ENCODE data around the gene LLGL2.
A peak's percentile ranks its signal among the peaks of the same experiment; 100 is the strongest.
"Not testable (repeated sequence)": the region's sequence is repeated elsewhere in the genome, so short reads cannot be mapped to it uniquely, and the experiment has no call there.

The LLGL2 gene, protein sequence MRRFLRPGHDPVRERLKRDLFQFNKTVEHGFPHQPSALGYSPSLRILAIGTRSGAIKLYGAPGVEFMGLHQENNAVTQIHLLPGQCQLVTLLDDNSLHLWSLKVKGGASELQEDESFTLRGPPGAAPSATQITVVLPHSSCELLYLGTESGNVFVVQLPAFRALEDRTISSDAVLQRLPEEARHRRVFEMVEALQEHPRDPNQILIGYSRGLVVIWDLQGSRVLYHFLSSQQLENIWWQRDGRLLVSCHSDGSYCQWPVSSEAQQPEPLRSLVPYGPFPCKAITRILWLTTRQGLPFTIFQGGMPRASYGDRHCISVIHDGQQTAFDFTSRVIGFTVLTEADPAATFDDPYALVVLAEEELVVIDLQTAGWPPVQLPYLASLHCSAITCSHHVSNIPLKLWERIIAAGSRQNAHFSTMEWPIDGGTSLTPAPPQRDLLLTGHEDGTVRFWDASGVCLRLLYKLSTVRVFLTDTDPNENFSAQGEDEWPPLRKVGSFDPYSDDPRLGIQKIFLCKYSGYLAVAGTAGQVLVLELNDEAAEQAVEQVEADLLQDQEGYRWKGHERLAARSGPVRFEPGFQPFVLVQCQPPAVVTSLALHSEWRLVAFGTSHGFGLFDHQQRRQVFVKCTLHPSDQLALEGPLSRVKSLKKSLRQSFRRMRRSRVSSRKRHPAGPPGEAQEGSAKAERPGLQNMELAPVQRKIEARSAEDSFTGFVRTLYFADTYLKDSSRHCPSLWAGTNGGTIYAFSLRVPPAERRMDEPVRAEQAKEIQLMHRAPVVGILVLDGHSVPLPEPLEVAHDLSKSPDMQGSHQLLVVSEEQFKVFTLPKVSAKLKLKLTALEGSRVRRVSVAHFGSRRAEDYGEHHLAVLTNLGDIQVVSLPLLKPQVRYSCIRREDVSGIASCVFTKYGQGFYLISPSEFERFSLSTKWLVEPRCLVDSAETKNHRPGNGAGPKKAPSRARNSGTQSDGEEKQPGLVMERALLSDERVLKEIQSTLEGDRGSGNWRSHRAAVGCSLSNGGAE

GRCh38 chr17:75524970-75525805, at the start of gene LLGL2:
Gene LLGL2, plus strand, starts transcription at chr17:75525697. Its CDS starts 17,730 bp downstream, at chr17:75543427.
- POLR2A ChIA-PET: interaction anchor here (0.8 to 1.6 kb wide), 7 partner anchors 8 to 236 kb away, joined by 3 to 21 read pairs (median 3); partner anchors contain the start of genes SLC25A19, TMEM94 and TSEN54
- CTCF ChIA-PET: interaction anchor here (1.0 to 1.6 kb wide), 4 partner anchors 9 to 76 kb away, joined by 4 to 9 read pairs (median 5); partner anchors contain the start of gene TSEN54
- peak; percentile 51; the same call in 1 of the 2 replicates for TF ChIP-seq FOXM1 (IDR thresholded peaks at IDR 0.05; ENCODE audit: borderline replicate concordance)
- TF ChIP-seq ARNT (IDR thresholded peaks at IDR 0.05): 0 out of 2 replicates have a peak, but pooled peaks have one; percentile 2
- TF ChIP-seq NFRKB (IDR thresholded peaks at IDR 0.05): no peak
- DNase-seq (ENCODE audit: extremely low spot score): peak; percentile 95

DNA sequence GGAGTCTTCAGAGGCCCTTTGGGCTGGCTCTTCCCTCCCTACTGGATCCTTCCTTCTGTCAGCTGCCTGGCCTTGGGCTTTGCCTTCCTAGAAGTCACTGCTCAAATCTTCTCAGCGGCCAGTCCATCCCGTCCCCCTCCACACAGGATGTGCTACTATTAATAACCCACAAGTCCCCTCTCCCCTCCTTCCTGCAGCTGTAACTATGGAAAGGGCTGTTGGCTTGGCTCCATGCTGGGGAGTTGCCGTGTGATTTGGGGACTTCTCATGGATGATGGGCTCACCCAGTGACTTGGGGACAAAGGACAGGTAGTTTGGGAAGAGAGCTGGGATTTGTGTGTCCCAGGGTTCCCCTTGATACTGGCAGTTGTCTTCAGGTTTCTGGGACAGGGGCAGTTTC, 49.6 kb upstream of the LLGL2 start:
- TF ChIP-seq, protein P1, sequence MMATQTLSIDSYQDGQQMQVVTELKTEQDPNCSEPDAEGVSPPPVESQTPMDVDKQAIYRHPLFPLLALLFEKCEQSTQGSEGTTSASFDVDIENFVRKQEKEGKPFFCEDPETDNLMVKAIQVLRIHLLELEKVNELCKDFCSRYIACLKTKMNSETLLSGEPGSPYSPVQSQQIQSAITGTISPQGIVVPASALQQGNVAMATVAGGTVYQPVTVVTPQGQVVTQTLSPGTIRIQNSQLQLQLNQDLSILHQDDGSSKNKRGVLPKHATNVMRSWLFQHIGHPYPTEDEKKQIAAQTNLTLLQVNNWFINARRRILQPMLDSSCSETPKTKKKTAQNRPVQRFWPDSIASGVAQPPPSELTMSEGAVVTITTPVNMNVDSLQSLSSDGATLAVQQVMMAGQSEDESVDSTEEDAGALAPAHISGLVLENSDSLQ (IDR thresholded peaks at IDR 0.05): no peak
- TF ChIP-seq ARNT (IDR thresholded peaks at IDR 0.05): no peak
- no peak for TF ChIP-seq HDGF (IDR thresholded peaks at IDR 0.05; ENCODE audit: borderline replicate concordance)
- TF ChIP-seq FOXK2 (IDR thresholded peaks at IDR 0.05): no peak
- no peak for TF ChIP-seq NFRKB (IDR thresholded peaks at IDR 0.05)
- TF ChIP-seq CTBP1 (IDR thresholded peaks at IDR 0.05; ENCODE audit: borderline replicate concordance): no peak
- TF ChIP-seq FOXA1 (IDR thresholded peaks at IDR 0.05): no peak
- CTCF ChIA-PET: interaction anchor here (0.6 kb wide), 1 partner anchor 273 kb away, joined by 3 read pairs; no protein-coding TSS in a partner anchor
- POLR2A ChIA-PET: interaction anchor here (2.1 to 3.3 kb wide), 2 partner anchors 18 to 20 kb away, joined by 5 to 12 read pairs; partner anchors contain the start of gene TMEM94

DNA sequence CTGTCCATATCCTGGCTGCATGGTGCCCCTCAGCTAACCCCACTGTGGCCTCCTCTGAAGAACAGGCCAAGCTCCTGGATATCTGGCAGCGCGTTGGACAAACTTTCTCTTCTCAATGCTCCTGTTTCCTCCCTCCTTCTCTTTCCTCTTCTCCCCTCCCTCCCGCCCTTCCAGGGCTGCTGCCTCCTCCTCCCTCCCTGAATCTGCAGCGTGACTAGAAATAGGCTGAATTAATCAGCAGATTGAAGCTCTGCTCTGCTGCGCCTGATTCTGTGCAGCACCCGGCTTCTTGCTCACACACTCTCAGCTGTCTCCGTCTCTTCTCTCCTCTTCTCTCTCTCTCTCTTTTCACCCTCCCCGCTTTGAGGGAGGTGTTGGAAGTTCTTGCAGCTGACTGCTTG, 49.2 kb upstream of the LLGL2 start:
- POLR2A ChIA-PET: interaction anchor here (2.1 to 3.3 kb wide), 2 partner anchors 19 to 20 kb away, joined by 5 to 12 read pairs; partner anchors contain the start of gene TMEM94
- CTCF ChIA-PET: interaction anchor here (0.6 kb wide), 1 partner anchor 274 kb away, joined by 3 read pairs; no protein-coding TSS in a partner anchor
- TF ChIP-seq CTBP1 (IDR thresholded peaks at IDR 0.05; ENCODE audit: borderline replicate concordance): no peak
- TF ChIP-seq SUZ12 (IDR thresholded peaks at IDR 0.05): no peak
- TF ChIP-seq ARNT (IDR thresholded peaks at IDR 0.05): no peak
- TF ChIP-seq NFRKB (IDR thresholded peaks at IDR 0.05): no peak
- no peak for TF ChIP-seq BHLHE40 (IDR thresholded peaks at IDR 0.05; ENCODE audit: borderline replicate concordance)
- no peak for TF ChIP-seq FOXA1 (IDR thresholded peaks at IDR 0.05)
- no peak for TF ChIP-seq LEF1 (IDR thresholded peaks at IDR 0.05; ENCODE audit: borderline replicate concordance)
- TF ChIP-seq ZNF384 (IDR thresholded peaks at IDR 0.05): no peak
- TF ChIP-seq TARDBP (IDR thresholded peaks at IDR 0.05): no peak
- TF ChIP-seq, protein P1 (IDR thresholded peaks at IDR 0.05): no peak
- no peak for TF ChIP-seq SP1 (IDR thresholded peaks at IDR 0.05)
- TF ChIP-seq HDGF (IDR thresholded peaks at IDR 0.05; ENCODE audit: borderline replicate concordance): no peak
- no peak for TF ChIP-seq L3MBTL2 (conservative IDR thresholded peaks at IDR 0.05)
- no peak for TF ChIP-seq ELF4 (IDR thresholded peaks at IDR 0.05)
- TF ChIP-seq FOXK2 (IDR thresholded peaks at IDR 0.05): no peak
- no peak for TF ChIP-seq FOXM1 (IDR thresholded peaks at IDR 0.05; ENCODE audit: borderline replicate concordance)
- no peak for DNase-seq (ENCODE audit: extremely low spot score)

More for the DNA sequence above, 49.6 kb upstream of the LLGL2 start:
- DNase-seq (ENCODE audit: extremely low spot score): no peak

DNA sequence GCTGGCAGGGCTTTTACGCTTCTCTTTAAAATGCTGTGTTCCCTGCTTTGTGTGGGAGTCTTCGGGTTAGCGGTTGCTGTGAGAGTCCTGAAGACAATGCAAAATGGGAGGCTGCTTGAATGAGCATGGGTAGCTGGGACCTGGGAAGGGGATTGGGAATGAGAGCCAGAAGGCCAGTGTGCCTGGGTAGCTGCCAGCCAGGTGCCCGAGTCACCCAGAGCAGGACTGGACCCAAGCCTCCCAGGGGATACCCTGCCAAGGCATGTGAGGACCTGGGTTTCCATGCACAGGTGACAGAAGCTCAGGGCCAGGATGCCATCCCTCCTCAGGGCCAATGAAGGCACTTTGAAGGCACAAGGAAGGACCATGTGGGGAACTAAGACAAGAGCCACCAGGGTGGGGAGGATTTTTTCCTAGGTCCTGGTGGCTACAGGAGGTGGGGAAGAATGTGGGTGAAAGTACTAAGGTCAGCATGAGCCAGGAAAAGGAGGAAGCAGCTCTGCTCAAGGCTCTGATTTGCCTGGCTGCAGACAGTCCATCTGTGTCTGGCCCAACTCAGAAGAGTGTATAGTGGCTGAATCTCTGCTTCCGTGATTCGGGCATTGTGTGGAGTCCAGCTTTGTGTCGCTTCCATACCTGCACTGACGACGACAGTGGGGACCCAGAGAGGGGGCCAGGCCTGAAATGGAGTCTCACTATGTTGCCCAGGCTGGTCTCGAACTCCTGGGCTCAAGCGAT, 48.6 kb upstream of the LLGL2 start:
- ChIA-PET POLR2A (interaction anchor here (2.1 to 3.3 kb wide), 2 partner anchors 20 to 21 kb away, joined by 5 to 12 read pairs; partner anchors contain the start of gene TMEM94), CTCF (no interaction called here)
- DNase-seq (ENCODE audit: extremely low spot score): no peak
- TF ChIP-seq LEF1 (IDR thresholded peaks at IDR 0.05; ENCODE audit: borderline replicate concordance): no peak
- no peak for TF ChIP-seq ELF4 (IDR thresholded peaks at IDR 0.05)
- no peak for TF ChIP-seq CTBP1 (IDR thresholded peaks at IDR 0.05; ENCODE audit: borderline replicate concordance)
- TF ChIP-seq ZNF384 (IDR thresholded peaks at IDR 0.05): no peak

DNA sequence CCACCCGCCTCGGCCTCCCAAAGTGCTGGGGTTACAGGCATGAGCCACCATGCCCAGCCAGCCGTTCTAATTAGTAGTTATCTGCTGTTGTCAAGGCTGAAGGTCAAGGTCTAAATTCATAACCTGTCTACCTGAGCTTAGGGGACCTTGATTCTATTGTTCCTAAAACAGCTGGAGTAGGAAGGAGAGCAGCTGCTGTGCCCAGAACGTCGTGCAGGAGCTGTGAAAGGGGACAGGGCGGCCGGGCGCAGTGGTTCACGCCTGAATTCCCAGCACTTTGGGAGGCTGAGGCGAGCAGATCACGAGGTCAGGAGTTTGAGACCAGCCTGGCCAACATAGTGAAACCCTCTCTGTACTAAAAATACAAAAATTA, 48.0 kb upstream of the LLGL2 start:
- CTCF ChIA-PET; DNase-seq (ENCODE audit: extremely low spot score): not testable (repeated sequence)
- POLR2A ChIA-PET: interaction anchor here (2.1 to 3.3 kb wide), 2 partner anchors 20 to 21 kb away, joined by 5 to 12 read pairs; partner anchors contain the start of gene TMEM94

Measured in HEK293T (cell line).